Osteoblast (primary cell): ENCODE results near the gene IL6R. TPM values are rescaled to one million over a fixed set of nuclear protein-coding genes. Genes with fewer than 3 reads are reported as not detected.

Source experiments
- DNase-seq: peaks from one replicate; pipeline ENCODE4 v3.0.0; 2011; ENCODE audit warnings: low spot score, mixed read lengths; ENCODE audit not compliant: insufficient read length; ENCODE audit errors: missing footprints
- H2AFZ ChIP-seq: 2 replicates; pipeline ENCODE4 v1.6.0; 2011; ENCODE audit warnings: mild to moderate bottlenecking, low read length
- H3K27ac ChIP-seq: 2 replicates; pipeline ENCODE4 v1.5.1; 2011; ENCODE audit warnings: mild to moderate bottlenecking, low read depth, low read length, moderate library complexity
- H3K27me3 ChIP-seq: 2 replicates; pipeline ENCODE4 v1.6.0; 2012; ENCODE audit warnings: mild to moderate bottlenecking, control low read depth, inconsistent platforms, low read length, moderate library complexity; ENCODE audit not compliant: insufficient read depth
- H3K36me3 ChIP-seq: 2 replicates; pipeline ENCODE4 v1.5.1; 2011; ENCODE audit warnings: mild to moderate bottlenecking, low read length, control low read depth, moderate library complexity; ENCODE audit not compliant: insufficient read depth
- H3K4me1 ChIP-seq: 2 replicates; pipeline ENCODE4 v1.5.1; 2011; ENCODE audit warnings: mild to moderate bottlenecking, low read length, control low read depth, moderate library complexity; ENCODE audit not compliant: insufficient read depth
- H3K4me2 ChIP-seq: 2 replicates; pipeline ENCODE4 v1.6.0; 2011; ENCODE audit warnings: mild to moderate bottlenecking, low read length; ENCODE audit not compliant: insufficient read depth
- H3K4me3 ChIP-seq: fragments of 200-600 bp; sonication (generic); 3 replicates; pipeline ENCODE4 v1.5.1; 2012; ENCODE audit warnings: mild to moderate bottlenecking, low read length, inconsistent platforms; ENCODE audit not compliant: insufficient read depth
- H3K79me2 ChIP-seq: 2 replicates; pipeline ENCODE4 v1.6.0; 2012; ENCODE audit warnings: mild to moderate bottlenecking, low read length, control low read depth, inconsistent platforms; ENCODE audit not compliant: insufficient read depth
- H3K9me3 ChIP-seq: 2 replicates; pipeline ENCODE4 v1.5.1; 2011; ENCODE audit warnings: low read depth, low read length, control low read depth
- H4K20me1 ChIP-seq: 2 replicates; pipeline ENCODE4 v1.6.0; 2012; ENCODE audit warnings: mild to moderate bottlenecking, low read length, control low read depth; ENCODE audit not compliant: insufficient read depth
- CTCF ChIP-seq: IDR thresholded peaks from 2 replicates; pipeline ENCODE4 v1.5.1; 2011; ENCODE audit warnings: mild to moderate bottlenecking, low read depth, low read length, moderate library complexity; ENCODE audit errors: extremely low read depth
- total RNA-seq: library from RNA; depleted of rRNA; stranded (reverse); fragments of >200 nt; gene quantifications from 2 replicates; pipeline ENCODE4 v1.2.3, GENCODE V29; 2012

Gene IL6R
- total RNA-seq, 1 donor = 8.0 TPM

GRCh38 chr1:154454386-154455120, 49.4 kb downstream of the IL6R start:
- Histone ChIP-seq H3K36me3 (no peaks in the 10 kb centered on the region), H3K4me2 (no peak overlapping the region), H3K27ac (no peak overlapping the region), H3K9me3 (no peaks in the 10 kb centered on the region), H3K4me3 (no peak overlapping the region), H3K27me3 (no peaks in the 10 kb centered on the region), H4K20me1 (no peaks in the 10 kb centered on the region), H3K4me1 (peaks cover 9% of the 10 kb centered on the region), H2AFZ (no peak overlapping the region), H3K79me2 (no peaks in the 10 kb centered on the region)
- DNase-seq = no peak
- no peak for TF ChIP-seq CTCF

GRCh38 chr1:154456631-154457030, 51.5 kb downstream of the IL6R start:
- Histone ChIP-seq H3K4me3 (no peak overlapping the region), H3K79me2 (no peaks in the 10 kb centered on the region), H3K4me1 (peaks cover 9% of the 10 kb centered on the region), H3K36me3 (no peaks in the 10 kb centered on the region), H3K4me2 (no peak overlapping the region), H2AFZ (no peak overlapping the region), H3K27me3 (no peaks in the 10 kb centered on the region), H4K20me1 (no peaks in the 10 kb centered on the region), H3K9me3 (no peaks in the 10 kb centered on the region), H3K27ac (no peak overlapping the region)
- no peak for TF ChIP-seq CTCF
- no peak for DNase-seq

- Histone ChIP-seq H3K4me1 (peaks cover 8% of the 10 kb centered on the region), H3K4me3 (no peak overlapping the region), H3K4me2 (no peak overlapping the region), H2AFZ (no peak overlapping the region), H3K27me3 (no peaks in the 10 kb centered on the region), H3K9me3 (no peaks in the 10 kb centered on the region), H3K79me2 (no peaks in the 10 kb centered on the region), H3K27ac (no peak overlapping the region), H3K36me3 (no peaks in the 10 kb centered on the region), H4K20me1 (no peaks in the 10 kb centered on the region)
- no peak for TF ChIP-seq CTCF
- no peak for DNase-seq
Observed at GRCh38 chr1:154459080-154459479, 53.9 kb downstream of the IL6R start.

- Histone ChIP-seq H3K79me2 (no peaks in the 10 kb centered on the region), H3K9me3 (no peaks in the 10 kb centered on the region), H3K27ac (no peak overlapping the region), H4K20me1 (no peaks in the 10 kb centered on the region), H3K4me2 (no peak overlapping the region), H2AFZ (no peak overlapping the region), H3K4me3 (no peak overlapping the region), H3K36me3 (no peaks in the 10 kb centered on the region), H3K27me3 (no peaks in the 10 kb centered on the region), H3K4me1 (peaks cover 8% of the 10 kb centered on the region)
- DNase-seq = no peak
- no peak for TF ChIP-seq CTCF
Observed at GRCh38 chr1:154460695-154461260, 55.6 kb downstream of the IL6R start.
